HG02759 (cell line): ENCODE measurements around the gene PDE6B.
"Not testable (repeated sequence)": the region's sequence is repeated elsewhere in the genome, so short reads cannot be mapped to it uniquely, and the experiment has no call there.

Source experiments
- ATAC-seq: cut with Tn5 transposase; IDR thresholded peaks from one replicate; pipeline ENCODE4 v1.9.1; 2021; ENCODE audit warnings: mild to moderate bottlenecking, moderate library complexity; ENCODE audit not compliant: unreplicated experiment

Gene PDE6B

GRCh38 chr4:703336-704197 lies 78.2 kb downstream of the PDE6B start:
- ATAC-seq, result no peak

GRCh38 chr4:704198-704891 lies 79.0 kb downstream of the PDE6B start:
- no peak for ATAC-seq

DNA sequence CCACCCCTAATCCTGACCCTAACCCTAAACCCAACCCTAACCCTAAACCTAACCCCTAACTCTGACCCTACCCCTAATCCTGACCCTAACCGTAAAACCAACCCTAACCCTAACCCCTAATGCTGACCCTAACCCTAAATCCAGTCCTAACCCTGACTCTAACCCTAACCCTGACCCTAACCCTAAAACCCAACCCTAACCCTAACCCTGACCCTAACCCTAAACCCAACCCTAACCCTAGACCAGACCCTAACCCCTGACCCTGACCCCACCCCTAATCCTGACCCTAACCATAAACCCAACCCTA lies 79.6 kb downstream of the PDE6B start:
- ATAC-seq, result no peak

DNA sequence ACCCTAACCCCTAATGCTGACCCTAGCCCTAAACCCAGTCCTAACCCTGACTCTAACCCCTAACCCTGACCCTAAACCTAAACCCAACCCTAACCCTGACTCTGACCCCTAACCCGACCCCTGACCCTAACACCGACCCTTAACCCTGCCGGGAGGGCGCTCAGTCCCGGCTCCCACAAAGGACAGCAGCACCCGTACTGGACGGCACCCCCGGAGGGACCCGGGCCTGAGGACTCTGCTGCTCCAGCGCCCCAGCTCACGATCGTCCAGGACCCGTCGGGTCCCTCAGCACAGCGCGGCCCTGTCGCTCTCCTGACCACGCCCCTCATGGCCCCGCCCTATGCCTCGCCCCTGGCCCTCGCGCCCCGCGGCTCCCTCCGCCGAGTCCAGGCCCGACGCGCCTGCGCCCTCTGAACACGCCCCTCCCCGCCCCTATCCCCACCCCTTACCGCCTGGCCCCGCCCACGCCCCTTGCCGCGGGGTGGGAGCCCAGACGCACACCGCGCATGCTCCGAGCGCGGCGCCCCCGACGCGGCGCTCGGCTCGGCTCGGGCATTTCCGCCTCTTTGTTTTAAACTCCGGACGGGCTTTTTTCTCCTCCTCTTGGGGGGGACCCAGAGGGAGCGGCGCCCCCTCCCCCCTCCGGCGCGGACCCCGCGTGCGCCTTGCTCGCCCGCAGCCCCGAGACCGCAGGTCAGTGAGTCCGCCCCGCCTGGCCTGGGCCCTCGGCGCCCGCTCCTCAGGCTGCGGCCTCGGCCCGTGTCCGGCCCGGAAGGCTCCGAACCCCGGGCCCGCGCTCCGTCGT lies 80.1 kb downstream of the PDE6B start, which contains the start of gene PCGF3:
Gene PCGF3, plus strand, starts transcription at position 555 of the 805 bp plus-strand sequence. CDS start 27,849 bp downstream, outside the sequence.
- peak; percentile 96 for ATAC-seq

- ATAC-seq, result not testable (repeated sequence)
Observed at GRCh38 chr4:706083-706633, 80.8 kb downstream of the PDE6B start.

DNA sequence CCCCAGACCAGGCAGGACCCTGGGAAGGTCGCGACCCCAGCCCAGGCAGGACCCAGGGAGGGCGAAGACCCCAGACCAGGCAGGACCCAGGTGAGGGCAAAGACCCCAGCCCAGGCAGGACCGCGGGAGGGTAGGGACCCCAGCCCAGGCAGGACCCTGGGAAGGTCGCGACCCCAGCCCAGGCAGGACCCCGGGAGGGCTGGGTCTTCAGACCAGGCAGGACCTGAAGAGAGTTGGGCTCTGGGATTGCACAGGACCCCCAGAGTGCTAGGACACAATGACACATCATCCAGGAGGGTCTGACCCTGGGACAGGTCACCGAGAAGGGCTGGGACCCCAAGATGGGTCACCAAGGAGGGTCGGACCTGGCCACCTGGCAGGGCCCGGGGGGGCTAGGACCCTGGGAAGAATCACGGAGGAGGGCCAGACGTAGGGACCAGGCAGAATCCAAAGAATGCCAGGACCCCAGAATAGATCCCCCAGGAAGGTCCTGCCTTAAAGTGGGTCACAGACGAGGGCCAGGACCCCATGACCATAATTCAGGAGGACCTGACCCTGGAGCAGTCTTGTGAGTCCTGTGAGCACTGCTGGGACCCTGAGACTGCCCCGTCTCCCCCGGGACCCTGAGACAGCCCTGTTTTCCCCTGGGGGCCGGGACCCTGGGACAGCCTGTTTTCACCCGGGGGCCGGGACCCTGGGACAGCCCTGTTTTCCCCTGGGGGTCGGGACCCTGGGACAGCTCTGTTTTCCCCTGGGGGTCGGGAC lies 81.6 kb downstream of the PDE6B start:
- no peak for ATAC-seq

DNA sequence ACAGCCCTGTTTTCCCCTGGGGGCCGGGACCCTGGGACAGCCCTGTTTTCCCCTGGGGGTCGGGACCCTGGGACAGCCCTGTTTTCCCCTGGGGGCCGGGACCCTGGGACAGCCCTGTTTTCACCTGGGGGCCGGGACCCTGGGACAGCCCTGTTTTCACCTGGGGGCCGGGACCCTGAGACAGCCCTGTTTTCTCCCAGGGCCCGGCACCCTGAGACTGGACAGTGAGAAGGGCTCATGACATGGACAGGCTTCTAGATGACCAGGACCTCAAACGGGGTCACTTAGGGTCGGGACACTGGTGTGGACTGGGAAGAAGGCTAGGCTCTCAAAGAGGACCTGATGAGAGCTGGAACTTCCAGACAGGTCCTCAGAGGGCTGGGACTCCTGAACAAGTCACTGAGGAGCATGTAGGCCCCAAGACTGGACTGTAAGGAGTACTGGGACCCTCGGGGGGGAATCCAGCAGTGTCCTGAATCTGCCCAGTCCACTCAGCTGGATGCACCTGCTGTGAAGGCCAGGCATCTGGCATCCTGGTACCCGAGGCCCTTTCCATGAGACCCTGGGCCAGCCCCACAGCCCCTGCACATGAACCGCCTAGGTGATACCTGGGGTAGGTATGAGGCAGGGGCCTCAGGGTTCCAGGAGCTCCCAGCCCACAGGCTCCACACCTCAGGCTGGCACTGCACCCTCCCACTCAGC lies 82.7 kb downstream of the PDE6B start:
- no peak for ATAC-seq

GRCh38 chr4:708631-708933 lies 83.2 kb downstream of the PDE6B start:
- no peak for ATAC-seq

GRCh38 chr4:709348-709747 lies 84.0 kb downstream of the PDE6B start:
- no peak for ATAC-seq

DNA sequence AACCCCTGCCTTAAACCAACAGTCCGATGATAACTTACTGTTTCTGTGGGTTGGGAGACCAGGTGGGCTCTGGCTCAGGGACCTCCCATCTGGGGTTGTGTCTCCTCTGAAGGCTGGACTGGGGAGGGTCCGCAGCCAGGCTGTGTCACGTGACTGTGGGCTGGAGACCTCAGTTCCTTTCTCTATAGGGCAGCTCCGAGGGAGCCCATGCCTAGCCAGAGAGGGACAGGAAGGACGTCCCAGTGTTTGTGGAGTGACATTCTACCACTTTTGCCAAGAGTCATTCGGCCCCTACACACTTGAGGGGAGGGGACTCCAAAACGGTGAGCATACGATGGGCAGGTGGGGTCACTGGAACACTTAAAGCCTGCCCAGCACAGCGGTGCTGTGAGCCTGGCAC lies 84.7 kb downstream of the PDE6B start:
- ATAC-seq, result no peak

GRCh38 chr4:710916-711315 lies 85.5 kb downstream of the PDE6B start:
- no peak for ATAC-seq

- no peak for ATAC-seq
Observed at GRCh38 chr4:712093-712492, 86.7 kb downstream of the PDE6B start.

- no peak for ATAC-seq
Observed at GRCh38 chr4:712916-713632, 87.7 kb downstream of the PDE6B start.

- no peak for ATAC-seq
Observed at GRCh38 chr4:714087-714486, 88.7 kb downstream of the PDE6B start.

- ATAC-seq, result no peak
Observed at GRCh38 chr4:717601-718320, 92.4 kb downstream of the PDE6B start.

DNA sequence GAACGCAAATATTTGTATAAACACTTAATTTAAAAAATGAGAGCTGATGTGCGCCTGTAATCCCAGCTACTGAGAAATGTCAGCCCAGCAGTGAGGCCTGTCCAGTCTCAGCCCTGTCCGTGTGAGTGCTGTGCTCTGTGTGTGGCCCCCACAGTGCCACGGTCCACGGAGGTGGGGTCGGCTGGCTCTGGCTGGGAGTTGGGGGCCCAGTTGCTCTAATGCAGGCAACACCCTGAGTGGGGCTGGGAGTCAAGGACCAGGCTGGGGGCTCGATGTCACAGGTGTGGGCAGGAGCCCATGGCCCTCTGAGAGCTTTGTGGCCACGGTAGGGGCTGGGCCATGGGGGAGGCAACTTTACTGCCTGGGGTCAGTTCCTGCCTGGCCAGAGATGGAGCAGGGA lies 93.1 kb downstream of the PDE6B start:
- ATAC-seq, result no peak
